ENCODE data around the gene KIDINS220. TPM values are rescaled to one million over a fixed set of nuclear protein-coding genes. Genes with fewer than 3 reads are reported as not detected.

KIDINS220 gene
- total and polyA plus RNA-seq, 9 of the 15 experiments (the other 6 are each of a cell fraction or from before 2014, with no cell fraction given), result 15.2 to 48.0 (median 34.4) TPM

DNA sequence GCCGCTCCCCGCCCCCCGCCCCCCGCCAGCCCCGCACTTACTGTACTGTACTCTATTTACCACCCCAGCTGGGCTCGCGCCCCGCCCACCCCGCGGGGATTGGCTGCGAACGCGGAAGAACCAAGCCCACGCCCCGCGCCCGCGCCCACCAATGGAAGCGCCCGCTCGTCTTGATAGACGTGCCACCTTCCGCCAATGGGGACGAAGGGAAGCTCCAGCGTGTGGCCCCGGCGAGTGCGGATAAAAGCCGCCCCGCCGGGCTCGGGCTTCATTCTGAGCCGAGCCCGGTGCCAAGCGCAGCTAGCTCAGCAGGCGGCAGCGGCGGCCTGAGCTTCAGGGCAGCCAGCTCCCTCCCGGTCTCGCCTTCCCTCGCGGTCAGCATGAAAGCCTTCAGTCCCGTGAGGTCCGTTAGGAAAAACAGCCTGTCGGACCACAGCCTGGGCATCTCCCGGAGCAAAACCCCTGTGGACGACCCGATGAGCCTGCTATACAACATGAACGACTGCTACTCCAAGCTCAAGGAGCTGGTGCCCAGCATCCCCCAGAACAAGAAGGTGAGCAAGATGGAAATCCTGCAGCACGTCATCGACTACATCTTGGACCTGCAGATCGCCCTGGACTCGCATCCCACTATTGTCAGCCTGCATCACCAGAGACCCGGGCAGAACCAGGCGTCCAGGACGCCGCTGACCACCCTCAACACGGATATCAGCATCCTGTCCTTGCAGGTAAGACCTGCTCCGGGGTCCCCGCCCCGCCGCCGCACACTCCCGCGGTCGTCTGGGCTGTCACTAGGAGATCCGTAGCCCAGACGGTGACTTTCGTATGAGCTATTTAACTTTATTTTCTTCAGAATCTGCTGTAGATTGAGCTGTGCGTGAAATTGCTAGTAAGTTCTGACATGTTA is 155.4 kb downstream of the KIDINS220 start, which contains the start of gene ID2 (continued):
- TF ChIP-seq, protein P1, sequence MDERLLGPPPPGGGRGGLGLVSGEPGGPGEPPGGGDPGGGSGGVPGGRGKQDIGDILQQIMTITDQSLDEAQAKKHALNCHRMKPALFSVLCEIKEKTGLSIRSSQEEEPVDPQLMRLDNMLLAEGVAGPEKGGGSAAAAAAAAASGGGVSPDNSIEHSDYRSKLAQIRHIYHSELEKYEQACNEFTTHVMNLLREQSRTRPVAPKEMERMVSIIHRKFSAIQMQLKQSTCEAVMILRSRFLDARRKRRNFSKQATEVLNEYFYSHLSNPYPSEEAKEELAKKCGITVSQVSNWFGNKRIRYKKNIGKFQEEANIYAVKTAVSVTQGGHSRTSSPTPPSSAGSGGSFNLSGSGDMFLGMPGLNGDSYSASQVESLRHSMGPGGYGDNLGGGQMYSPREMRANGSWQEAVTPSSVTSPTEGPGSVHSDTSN (CRISPR knock-in tag; IDR thresholded peaks at IDR 0.05; ENCODE audit: low read depth), result peak; percentile 93
- TF ChIP-seq, protein P1 (tag; conservative IDR thresholded peaks at IDR 0.05; ENCODE audit: low read depth), result peak; percentile 96
- no peak for TF ChIP-seq SMARCC2 (IDR thresholded peaks at IDR 0.05; ENCODE audit: low read depth)
- TF ChIP-seq ZNF282 (CRISPR knock-in tag; IDR thresholded peaks at IDR 0.05), result no peak
- peak; percentile 77 for TF ChIP-seq SP2 (IDR thresholded peaks at IDR 0.05; ENCODE audit: extremely low read depth, low read depth, low read length, poor library complexity, severe bottlenecking)
- TF ChIP-seq ETV1 (tag; conservative IDR thresholded peaks at IDR 0.05; ENCODE audit: low read depth), result no peak
- no peak for TF ChIP-seq ZNF778 (CRISPR knock-in tag; IDR thresholded peaks at IDR 0.05)
- TF ChIP-seq PHF8 (IDR thresholded peaks at IDR 0.05; ENCODE audit: borderline replicate concordance, low read length), result peak; percentile 74; the same call in 1 of the 2 replicates
- no peak for TF ChIP-seq RUNX1 (IDR thresholded peaks at IDR 0.05; ENCODE audit: low read depth)
- no peak for TF ChIP-seq SLC30A9 (CRISPR knock-in tag; IDR thresholded peaks at IDR 0.05)
- TF ChIP-seq ZNF232 (CRISPR knock-in tag; IDR thresholded peaks at IDR 0.05), result no peak
- TF ChIP-seq NCOA2 (IDR thresholded peaks at IDR 0.05; ENCODE audit: partially characterized antibody in 2 of 2), result no peak
- TF ChIP-seq NFYB (IDR thresholded peaks at IDR 0.05; ENCODE audit: extremely low read depth, insufficient read length), result peak; percentile 91
- TF ChIP-seq GATA2 (CRISPR knock-in tag; IDR thresholded peaks at IDR 0.05), result no peak
- no peak for TF ChIP-seq XRCC4 (IDR thresholded peaks at IDR 0.05; ENCODE audit: extremely low read depth, insufficient read depth, insufficient read length)
- TF ChIP-seq SUPT5H (IDR thresholded peaks at IDR 0.05), result peak; percentile 97
- 0 out of 4 replicates have a peak, but pooled peaks of 1 of the 2 experiments have one; percentile 5 for TF ChIP-seq TBL1XR1 (IDR thresholded peaks at IDR 0.05; ENCODE audit: low read length in 2 of 2)
- TF ChIP-seq PTBP1 (IDR thresholded peaks at IDR 0.05; ENCODE audit: low read depth, low read length), result no peak
- no peak for TF ChIP-seq RBM34 (IDR thresholded peaks at IDR 0.05; ENCODE audit: borderline replicate concordance, insufficient read depth, low read length)
- no peak for TF ChIP-seq FUS (optimal IDR thresholded peaks at IDR 0.05; ENCODE audit: low read depth, low read length)
- TF ChIP-seq SNIP1 (IDR thresholded peaks at IDR 0.05; ENCODE audit: low read depth), result no peak
- no peak for TF ChIP-seq HLTF (IDR thresholded peaks at IDR 0.05)
- TF ChIP-seq LEF1 (IDR thresholded peaks at IDR 0.05), result no peak
- no peak for TF ChIP-seq HNRNPH1 (optimal IDR thresholded peaks at IDR 0.05; ENCODE audit: low read depth, low read length)
- no peak for TF ChIP-seq SRSF9 (IDR thresholded peaks at IDR 0.05; ENCODE audit: borderline replicate concordance, low read depth, low read length)
- no peak for TF ChIP-seq JUNB (CRISPR knock-in tag; conservative IDR thresholded peaks at IDR 0.05)
- no peak for TF ChIP-seq PTRF (tag; IDR thresholded peaks at IDR 0.05)
- no peak for TF ChIP-seq NCOA1 (IDR thresholded peaks at IDR 0.05; ENCODE audit: low read depth)
- TF ChIP-seq ZBTB8A (IDR thresholded peaks at IDR 0.05; ENCODE audit: partially characterized antibody), result no peak

Measured in K562 (cell line).